ENCODE results near the gene DNAH10.
A peak's percentile ranks its signal among the peaks of the same experiment; 100 is the strongest.

DNAH10 gene

GRCh38 chr12:123888989-123889388 is 126.9 kb downstream of the DNAH10 start:
- no peak for DNase-seq (ENCODE audit: low read depth)

DNA sequence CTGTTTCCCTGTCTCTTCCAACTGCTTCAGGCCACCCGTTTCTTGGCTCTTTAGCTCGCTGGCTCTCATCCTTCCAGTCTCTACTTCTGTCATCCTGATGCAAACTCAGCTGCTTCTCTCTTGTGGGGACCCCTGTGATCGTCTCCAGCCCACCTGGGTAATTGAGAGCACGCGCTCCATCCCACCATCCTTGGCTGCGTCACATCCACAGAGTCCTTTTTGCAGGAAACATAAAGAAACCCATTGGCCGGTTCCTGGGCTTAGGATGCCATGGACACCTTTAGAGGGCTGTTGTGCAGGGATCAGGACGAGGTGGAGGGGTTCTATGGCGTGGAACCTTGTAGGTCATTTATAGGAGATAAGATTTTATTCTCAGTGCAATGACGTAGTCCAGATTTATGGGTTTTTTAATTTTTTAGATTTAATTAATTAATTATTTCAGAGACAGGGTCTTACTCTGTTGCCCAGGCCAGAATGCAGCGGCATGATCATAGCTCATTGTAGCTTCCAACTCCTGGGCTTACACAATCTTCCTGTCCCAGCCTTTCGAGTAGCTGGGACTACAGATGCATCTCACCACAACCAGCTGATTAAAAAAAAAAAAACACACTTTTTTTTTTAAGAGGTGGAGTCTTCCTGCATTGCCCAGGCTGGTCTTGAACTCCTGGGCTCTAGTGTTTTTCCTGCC is 127.9 kb downstream of the DNAH10 start:
- DNase-seq (ENCODE audit: low read depth), result no peak

GRCh38 chr12:123890536-123890902 is 128.4 kb downstream of the DNAH10 start:
- no peak for DNase-seq (ENCODE audit: low read depth)

DNA sequence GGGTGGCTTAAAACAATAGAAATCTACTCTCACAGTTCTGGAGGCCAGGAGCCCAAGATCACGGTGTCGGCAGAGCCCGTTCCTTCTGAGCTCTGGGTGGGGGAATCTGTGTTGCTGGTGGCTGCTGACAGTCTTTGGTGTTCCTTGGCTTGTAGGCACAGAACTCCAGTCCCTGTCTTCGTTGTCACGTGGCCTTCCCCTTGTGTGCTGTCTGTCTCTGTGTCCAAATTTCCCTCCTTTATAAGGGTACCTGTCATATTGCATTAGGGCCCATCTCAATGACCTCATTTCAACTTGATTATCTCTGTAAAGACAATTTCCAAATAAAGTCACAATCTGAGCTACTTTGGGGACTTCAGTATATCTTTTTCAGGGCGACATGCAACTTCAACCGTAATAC is 128.9 kb downstream of the DNAH10 start:
- DNase-seq (ENCODE audit: low read depth), result no peak

- DNase-seq (ENCODE audit: low read depth), result no peak
These were observed 129.5 kb downstream of the DNAH10 start for GRCh38 chr12:123891516-123892179.

- no peak for DNase-seq (ENCODE audit: low read depth)
These were observed 130.1 kb downstream of the DNAH10 start for GRCh38 chr12:123892180-123892559.

- DNase-seq (ENCODE audit: low read depth), result no peak
These were observed 130.8 kb downstream of the DNAH10 start for GRCh38 chr12:123892853-123893252.

DNA sequence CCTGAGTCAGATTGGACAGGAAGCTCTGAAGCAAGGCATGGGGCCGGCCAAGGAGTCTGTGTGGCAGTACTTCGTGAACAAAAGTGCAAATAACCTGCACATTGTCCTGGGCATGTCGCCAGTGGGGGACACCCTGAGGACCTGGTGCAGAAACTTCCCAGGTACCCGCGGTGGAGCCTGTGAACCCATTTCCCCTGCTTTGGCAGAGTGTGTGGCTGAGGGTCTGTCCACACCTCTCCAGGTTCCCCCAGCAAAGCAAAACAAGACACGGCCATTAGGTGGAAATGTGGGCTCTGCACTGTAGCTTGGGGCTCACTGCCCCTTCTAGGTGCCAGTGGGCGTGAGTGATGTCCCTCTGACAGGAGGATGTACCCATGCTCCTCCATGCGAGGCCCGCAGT is 131.2 kb downstream of the DNAH10 start:
- DNase-seq (ENCODE audit: low read depth), result no peak

GRCh38 chr12:123894823-123895345 is 132.8 kb downstream of the DNAH10 start:
- DNase-seq (ENCODE audit: low read depth), result no peak

DNA sequence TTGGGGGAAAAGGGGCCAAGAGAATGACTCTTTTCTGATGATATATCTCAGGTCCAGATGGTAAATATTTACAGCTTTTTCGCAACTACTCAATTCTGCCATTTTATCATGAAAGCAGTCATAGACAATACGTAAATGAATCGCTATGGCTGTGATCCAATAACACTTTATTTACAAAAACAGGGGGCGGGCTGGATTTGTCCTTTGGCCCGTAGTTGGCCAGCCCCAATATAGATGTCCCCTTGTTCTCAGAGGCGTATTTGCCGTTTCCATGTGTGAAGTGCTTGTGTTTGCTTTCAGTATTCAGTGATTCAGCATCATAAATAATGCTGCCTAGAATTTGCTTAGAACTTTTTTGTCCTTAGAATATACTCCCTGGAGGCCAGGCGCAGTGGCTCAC is 133.3 kb downstream of the DNAH10 start:
- no peak for DNase-seq (ENCODE audit: low read depth)

- peak; percentile 96 for DNase-seq (ENCODE audit: low read depth)
These were observed 134.7 kb downstream of the DNAH10 start for GRCh38 chr12:123896767-123897166.

- DNase-seq (ENCODE audit: low read depth), result peak; percentile 80
These were observed 135.1 kb downstream of the DNAH10 start for GRCh38 chr12:123897221-123897620.

- DNase-seq (ENCODE audit: low read depth), result no peak
These were observed 136.6 kb downstream of the DNAH10 start for GRCh38 chr12:123898673-123899072.

DNA sequence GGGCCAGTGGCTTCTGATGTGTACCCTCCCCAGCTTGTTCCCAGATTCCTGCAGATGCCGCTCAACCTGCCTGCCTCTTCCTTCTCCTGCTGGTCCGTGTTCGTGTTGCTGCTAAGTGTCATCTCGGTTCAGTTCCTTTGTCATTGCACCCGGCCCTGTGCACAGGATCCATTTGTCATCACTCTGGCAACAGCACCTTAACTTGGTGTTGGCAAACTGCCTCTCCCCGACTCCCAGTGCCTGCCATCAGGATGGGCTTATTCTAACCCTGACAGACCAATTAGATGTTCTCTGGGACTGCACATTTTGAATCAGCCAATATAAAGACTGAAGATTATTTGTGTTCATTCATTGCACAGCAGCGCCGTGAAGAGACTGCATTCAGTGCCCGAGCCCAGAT is 137.3 kb downstream of the DNAH10 start:
- no peak for DNase-seq (ENCODE audit: low read depth)

DNA sequence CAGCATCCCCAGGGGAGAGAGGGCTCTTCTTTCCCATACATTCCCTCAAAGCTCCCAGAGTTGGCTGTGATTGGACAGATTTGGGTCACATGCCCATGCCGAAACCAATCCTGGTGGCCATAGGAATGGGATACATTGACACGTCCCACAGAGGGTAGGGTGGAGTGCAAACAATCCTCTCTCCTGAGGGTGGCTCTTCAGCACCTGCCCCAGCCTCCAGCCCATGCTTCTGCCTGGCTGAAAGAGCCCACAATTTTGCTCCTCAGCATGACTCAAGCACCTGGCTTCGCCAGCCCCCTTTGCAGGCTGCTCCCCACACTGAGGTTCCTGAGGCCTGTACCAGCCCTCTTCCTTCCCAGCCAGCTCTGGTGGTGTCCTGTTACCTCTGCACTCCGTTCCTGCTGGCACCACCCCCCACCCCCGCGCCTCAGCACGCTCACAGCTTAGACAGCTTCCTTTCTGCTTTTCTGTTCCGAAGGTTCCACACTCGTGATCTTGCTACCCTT is 138.8 kb downstream of the DNAH10 start:
- DNase-seq (ENCODE audit: low read depth), result no peak

GRCh38 chr12:123902821-123903220 is 140.7 kb downstream of the DNAH10 start:
- DNase-seq (ENCODE audit: low read depth), result no peak

DNA sequence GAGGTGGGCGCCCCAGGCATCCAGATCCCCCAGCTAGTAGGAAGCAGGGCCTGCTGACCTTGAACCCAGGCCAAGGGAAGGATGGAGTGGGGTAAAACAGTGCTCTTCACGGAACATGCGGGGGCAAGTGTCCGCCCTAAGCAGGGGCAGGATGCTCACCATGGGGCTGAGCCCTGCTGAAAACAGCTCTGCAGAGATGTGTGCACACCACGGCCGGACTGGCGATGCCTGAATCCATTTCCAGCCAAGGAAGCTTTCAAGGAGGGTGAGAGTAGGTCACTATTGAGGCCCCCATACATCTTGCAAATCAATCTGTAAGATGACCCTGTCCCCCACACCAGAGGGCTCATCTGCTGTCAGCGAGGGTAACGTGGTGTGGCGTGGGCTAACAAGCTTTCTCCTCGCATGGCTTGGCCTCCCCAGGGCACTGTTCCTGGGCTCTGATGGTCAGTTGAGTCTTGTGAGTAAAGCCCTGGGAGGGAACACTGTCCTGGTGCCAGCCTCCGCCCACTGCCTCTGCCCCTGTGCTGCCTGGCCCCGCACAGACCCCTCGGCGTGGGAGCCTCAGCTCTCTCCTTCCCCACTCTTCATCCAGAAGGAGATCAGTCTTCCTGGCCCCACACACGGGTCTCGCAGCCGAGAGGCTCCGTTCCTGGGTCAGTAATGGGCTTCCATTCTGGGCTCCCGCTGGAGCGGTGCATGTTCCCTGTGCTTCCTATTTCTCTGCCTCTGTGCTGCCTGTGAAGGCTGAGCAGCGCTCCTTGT is 141.4 kb downstream of the DNAH10 start:
- DNase-seq (ENCODE audit: low read depth), result no peak

GRCh38 chr12:123905319-123905925 is 143.3 kb downstream of the DNAH10 start:
- peak; percentile 80 for DNase-seq (ENCODE audit: low read depth)

DNA sequence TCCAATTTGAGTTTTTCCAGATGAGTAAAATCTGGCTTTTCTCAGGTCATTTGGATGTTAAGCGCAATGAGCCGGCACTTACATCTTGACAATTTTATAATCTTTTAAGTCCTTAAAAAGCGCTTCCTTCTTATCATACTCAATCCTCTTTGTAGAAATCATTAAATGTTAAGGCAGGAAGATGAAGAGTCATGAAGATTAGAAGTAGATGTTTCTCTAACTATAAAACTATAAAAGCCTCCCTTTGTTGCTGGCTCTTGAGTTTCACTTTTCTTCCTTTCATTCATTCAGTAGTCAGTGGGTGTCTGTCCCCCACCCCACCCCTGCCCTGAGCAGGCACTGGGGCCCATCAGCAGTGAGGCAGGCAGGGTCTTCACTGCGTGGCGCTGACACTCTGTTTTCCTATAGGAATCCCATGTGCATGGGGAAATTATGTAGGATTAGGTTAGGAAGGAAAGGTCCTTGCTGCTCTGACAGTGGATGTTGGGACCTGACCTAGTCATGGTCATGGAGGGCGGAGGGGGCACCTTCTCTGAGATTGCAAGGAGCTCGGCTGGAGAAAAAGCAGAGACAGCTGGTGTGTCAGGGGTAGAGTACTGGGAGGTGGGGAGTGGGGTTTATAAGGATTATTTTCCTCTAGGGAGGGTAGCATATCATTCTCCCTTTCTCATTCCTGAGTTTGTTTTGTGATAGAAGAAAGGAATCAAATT is 144.8 kb downstream of the DNAH10 start:
- DNase-seq (ENCODE audit: low read depth), result no peak

GRCh38 chr12:123907726-123908476 is 145.8 kb downstream of the DNAH10 start:
- DNase-seq (ENCODE audit: low read depth), result no peak
